ENCODE measurements around the gene FAM240A.

FAM240A gene

GRCh38 chr3:46664188-46664970, 52.1 kb downstream of the FAM240A start:
- no peak for DNase-seq

- no peak for DNase-seq
Measured at GRCh38 chr3:46664971-46665762, 52.8 kb downstream of the FAM240A start.

GRCh38 chr3:46665763-46666452, 53.6 kb downstream of the FAM240A start:
- no peak for DNase-seq

GRCh38 chr3:46666453-46666845, 54.1 kb downstream of the FAM240A start:
- no peak for DNase-seq

- no peak for DNase-seq
Measured at GRCh38 chr3:46667061-46667621, 54.8 kb downstream of the FAM240A start.

- no peak for DNase-seq
Measured at GRCh38 chr3:46667657-46668056, 55.3 kb downstream of the FAM240A start.

GRCh38 chr3:46668116-46668515, 55.8 kb downstream of the FAM240A start:
- DNase-seq: no peak

- no peak for DNase-seq
Measured at GRCh38 chr3:46668591-46668990, 56.3 kb downstream of the FAM240A start.

- DNase-seq: no peak
Measured at GRCh38 chr3:46669191-46669999, 57.1 kb downstream of the FAM240A start.

- DNase-seq: no peak
Measured at GRCh38 chr3:46670000-46670890, 57.9 kb downstream of the FAM240A start.

- no peak for DNase-seq
Measured at GRCh38 chr3:46670891-46671427, 58.6 kb downstream of the FAM240A start.

GRCh38 chr3:46671541-46672348, 59.4 kb downstream of the FAM240A start:
- DNase-seq: no peak

- no peak for DNase-seq
Measured at GRCh38 chr3:46672349-46672695, 60.0 kb downstream of the FAM240A start.

- no peak for DNase-seq
Measured at GRCh38 chr3:46673151-46674030, 61.1 kb downstream of the FAM240A start.

- no peak for DNase-seq
Measured at GRCh38 chr3:46674031-46674845, 61.9 kb downstream of the FAM240A start.

- DNase-seq: no peak
Measured at GRCh38 chr3:46675426-46675825, 63.1 kb downstream of the FAM240A start.
